Trophoblast cell (in vitro differentiated cells and primary cell): ENCODE measurements around the gene PRDM16.

Experiments used
- DNase-seq, 2 donors: peaks; one replicate each; pipeline ENCODE4 v3.0.0-alpha.2; 2016
- H2AFZ ChIP-seq: 2 replicates; pipeline ENCODE4 v1.6.1; 2013; ENCODE audit warnings: low read length, moderate library complexity, mild to moderate bottlenecking; ENCODE audit not compliant: insufficient read depth, poor library complexity
- H2AK5ac ChIP-seq: 2 replicates; pipeline ENCODE4 v1.6.1; 2013; ENCODE audit warnings: mild to moderate bottlenecking, low read length
- H2BK120ac ChIP-seq: 2 replicates; pipeline ENCODE4 v1.6.1; 2013; ENCODE audit warnings: low read length, mild to moderate bottlenecking, moderate library complexity; ENCODE audit not compliant: insufficient read depth, poor library complexity
- H2BK12ac ChIP-seq: 2 replicates; pipeline ENCODE4 v1.6.1; 2013; ENCODE audit warnings: mild to moderate bottlenecking, low read length, moderate library complexity
- H2BK5ac ChIP-seq: 2 replicates; pipeline ENCODE4 v1.6.1; 2013; ENCODE audit warnings: low read length, low read depth, moderate library complexity, mild to moderate bottlenecking; ENCODE audit not compliant: poor library complexity
- H3K14ac ChIP-seq: 2 replicates; pipeline ENCODE4 v1.6.1; 2013; ENCODE audit warnings: mild to moderate bottlenecking, low read length
- H3K18ac ChIP-seq: 2 replicates; pipeline ENCODE4 v1.6.1; 2013; ENCODE audit warnings: mild to moderate bottlenecking, low read length
- H3K23ac ChIP-seq: 2 replicates; pipeline ENCODE4 v1.6.1; 2013; ENCODE audit warnings: low read length
- H3K27ac ChIP-seq: 2 replicates; pipeline ENCODE4 v1.5.1; 2013; ENCODE audit warnings: low read depth, mild to moderate bottlenecking, inconsistent platforms, low read length, moderate library complexity
- H3K27me3 ChIP-seq: 2 replicates; pipeline ENCODE4 v1.6.1; 2013; ENCODE audit warnings: inconsistent platforms, mild to moderate bottlenecking, low read length, moderate library complexity; ENCODE audit not compliant: insufficient read depth
- H3K36me3 ChIP-seq, 2 experiments: 1 replicate in 1 of 2; 2 replicates in 1 of 2; pipeline ENCODE4 v1.6.1; 2013; ENCODE audit warnings: low read length in 2 of 2, mild to moderate bottlenecking in 2 of 2, moderate library complexity in 1 of 2; ENCODE audit not compliant: insufficient read depth in 2 of 2, control insufficient read depth in 1 of 2
- H3K4ac ChIP-seq: 2 replicates; pipeline ENCODE4 v1.6.1; 2013; ENCODE audit warnings: low read depth, mild to moderate bottlenecking, low read length, moderate library complexity
- H3K4me1 ChIP-seq, 2 experiments: 1 replicate in 1 of 2; 2 replicates in 1 of 2; pipeline ENCODE4 v1.6.1; 2013; ENCODE audit warnings: low read length in 2 of 2, mild to moderate bottlenecking in 2 of 2, moderate library complexity in 1 of 2; ENCODE audit not compliant: insufficient read depth in 2 of 2, control insufficient read depth in 1 of 2
- H3K4me2 ChIP-seq: 2 replicates; pipeline ENCODE4 v1.6.1; 2013; ENCODE audit warnings: inconsistent platforms, mild to moderate bottlenecking, low read length, moderate library complexity
- H3K4me3 ChIP-seq: 2 replicates; pipeline ENCODE4 v1.5.1; 2013; ENCODE audit warnings: mild to moderate bottlenecking, low read depth, low read length, inconsistent platforms
- H3K79me1 ChIP-seq: one replicate; pipeline ENCODE4 v1.6.1; 2013; ENCODE audit warnings: low read length
- H3K79me2 ChIP-seq: 2 replicates; pipeline ENCODE4 v1.6.1; 2013; ENCODE audit warnings: low read length, mild to moderate bottlenecking; ENCODE audit not compliant: control insufficient read depth, insufficient read depth, poor library complexity
- H3K9ac ChIP-seq: 2 replicates; pipeline ENCODE4 v1.6.1; 2013; ENCODE audit warnings: mild to moderate bottlenecking, low read length
- H3K9me3 ChIP-seq: 2 replicates; pipeline ENCODE4 v1.6.1; 2013; ENCODE audit warnings: low read depth, mild to moderate bottlenecking, control low read depth, inconsistent platforms, low read length; ENCODE audit not compliant: insufficient read depth
- H4K12ac ChIP-seq: 2 replicates; pipeline ENCODE4 v1.6.1; 2013; ENCODE audit warnings: low read depth, mild to moderate bottlenecking, low read length, moderate library complexity
- H4K8ac ChIP-seq: 2 replicates; pipeline ENCODE4 v1.6.1; 2013; ENCODE audit warnings: low read depth, mild to moderate bottlenecking, low read length, moderate library complexity
- H4K91ac ChIP-seq: one replicate; pipeline ENCODE4 v1.6.1; 2013; ENCODE audit warnings: low read depth, mild to moderate bottlenecking, low read length, moderate library complexity
- WGBS: extraction: QIAGEN DNeasy Blood & Tissue Kit; methylation state at CpG from one replicate; pipeline ENCODE4 v1.1.7; 2013; ENCODE audit warnings: missing lambda C conversion rate; ENCODE audit not compliant: insufficient read length, insufficient coverage; ENCODE audit errors: extremely low coverage; 5-methylcytosine and 5-hydroxymethylcytosine counted together

The PRDM16 gene

DNA sequence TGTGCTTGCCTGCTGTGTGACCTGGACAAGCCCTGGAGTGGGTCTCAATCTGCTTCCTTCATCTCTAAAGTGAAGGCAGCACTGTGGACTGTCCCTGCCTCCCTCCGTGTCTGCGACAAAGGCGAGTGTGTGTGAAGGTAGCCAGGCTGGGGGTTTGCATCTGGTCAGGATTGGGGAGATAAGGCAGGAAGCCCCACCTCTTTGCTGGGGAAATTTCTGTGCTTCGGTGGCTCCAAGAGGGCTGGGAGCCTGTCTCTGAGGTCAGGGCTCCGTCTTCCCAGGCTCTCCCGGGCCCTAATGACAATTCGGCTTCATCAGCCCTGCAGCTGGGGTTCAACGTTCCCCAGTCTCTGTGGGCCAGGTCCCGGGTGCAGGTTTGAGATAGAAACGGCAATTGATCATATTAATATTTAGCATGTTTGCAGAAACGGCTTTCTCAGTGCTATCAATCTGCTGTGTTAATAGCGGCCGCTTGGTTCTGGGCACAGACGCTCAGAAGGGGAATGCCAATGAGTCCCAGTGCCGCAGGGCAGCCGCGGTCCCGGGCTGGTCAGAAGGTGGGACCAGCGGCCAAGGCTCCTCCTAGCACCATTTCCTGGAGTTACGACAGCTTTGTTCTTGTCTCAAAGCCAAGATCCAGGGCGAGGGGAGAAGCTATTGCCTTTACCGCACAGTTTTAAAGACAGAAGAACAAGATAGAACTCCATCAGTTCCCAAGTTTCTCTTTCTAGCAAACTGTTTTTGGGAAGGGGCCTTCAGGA is 105.7 kb downstream of the PRDM16 start:
- H3K36me3 ChIP-seq, result no peaks in the 10 kb centered on the region
- no peak overlapping the region for H2AFZ ChIP-seq
- H2AK5ac ChIP-seq, result no peak overlapping the region
- H3K79me1 ChIP-seq, result no peaks in the 10 kb centered on the region
- H3K4me3 ChIP-seq, result no peak overlapping the region
- no peaks in the 10 kb centered on the region for H3K27me3 ChIP-seq
- no peak overlapping the region for H2BK120ac ChIP-seq
- no peak overlapping the region for H2BK5ac ChIP-seq
- no peak overlapping the region for H4K8ac ChIP-seq
- H3K4me2 ChIP-seq, result no peak overlapping the region
- no peak overlapping the region for H3K27ac ChIP-seq
- DNase-seq, result peak in 1 of 2 donors; percentile 13
- no peaks in the 10 kb centered on the region for H3K79me2 ChIP-seq
- no peaks in the 10 kb centered on the region for H3K9me3 ChIP-seq
- no peak overlapping the region for H3K23ac ChIP-seq
- H3K9ac ChIP-seq, result no peak overlapping the region
- no peak overlapping the region for H3K14ac ChIP-seq
- no peaks in the 10 kb centered on the region for H3K4me1 ChIP-seq
- H3K4ac ChIP-seq, result no peak overlapping the region
- no peak overlapping the region for H4K91ac ChIP-seq
- no peak overlapping the region for H4K12ac ChIP-seq
- WGBS, result no CpG with 5 or more reads among the region's 22 CpGs
- H3K18ac ChIP-seq, result no peak overlapping the region
- no peak overlapping the region for H2BK12ac ChIP-seq

DNA sequence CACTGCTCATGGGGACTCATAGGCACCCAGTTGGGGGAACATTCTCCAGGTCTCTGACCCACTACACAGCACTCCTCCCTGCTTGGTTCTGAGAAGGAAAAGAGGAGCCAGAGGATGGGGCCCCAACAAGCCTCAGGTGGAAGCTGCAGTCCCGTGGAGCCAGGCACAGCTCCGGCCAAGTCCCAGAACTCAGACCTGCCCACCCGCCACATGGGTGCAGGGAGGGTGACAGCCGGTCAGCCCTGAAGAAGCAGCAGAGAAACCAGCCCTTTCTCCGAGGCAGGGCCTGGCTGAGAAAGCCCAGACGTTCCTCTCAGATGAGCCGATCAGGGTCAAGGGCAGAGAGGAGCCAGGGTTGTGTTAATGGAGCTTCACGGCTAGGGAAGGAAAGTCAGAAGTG is 106.5 kb downstream of the PRDM16 start:
- Histone ChIP-seq H3K36me3 (no peaks in the 10 kb centered on the region), H3K4me1 (no peaks in the 10 kb centered on the region), H4K91ac (no peak overlapping the region), H3K4ac (no peak overlapping the region), H3K4me2 (no peak overlapping the region), H2AK5ac (no peak overlapping the region), H3K14ac (no peak overlapping the region), H2BK12ac (no peak overlapping the region), H3K4me3 (no peak overlapping the region), H4K8ac (no peak overlapping the region), H3K27me3 (no peaks in the 10 kb centered on the region), H3K23ac (no peak overlapping the region), H3K18ac (no peak overlapping the region), H3K27ac (no peak overlapping the region), H3K79me1 (no peaks in the 10 kb centered on the region), H2BK5ac (no peak overlapping the region), H3K9ac (no peak overlapping the region), H2BK120ac (no peak overlapping the region), H3K79me2 (no peaks in the 10 kb centered on the region), H4K12ac (no peak overlapping the region), H3K9me3 (no peaks in the 10 kb centered on the region), H2AFZ (peak overlapping the region; percentile 10)
- WGBS, result no CpG with 5 or more reads among the region's 8 CpGs
- no peak for DNase-seq

- H3K14ac ChIP-seq, result no peak overlapping the region
- no peak overlapping the region for H2BK5ac ChIP-seq
- H3K27ac ChIP-seq, result no peak overlapping the region
- H3K79me2 ChIP-seq, result no peaks in the 10 kb centered on the region
- no peak overlapping the region for H3K4ac ChIP-seq
- H2BK120ac ChIP-seq, result no peak overlapping the region
- H3K4me2 ChIP-seq, result no peak overlapping the region
- no peaks in the 10 kb centered on the region for H3K27me3 ChIP-seq
- no peak overlapping the region for H4K91ac ChIP-seq
- peaks cover 4% of the 10 kb centered on the region for H3K9me3 ChIP-seq
- H3K4me1 ChIP-seq, result no peaks in the 10 kb centered on the region
- H2AFZ ChIP-seq, result no peak overlapping the region
- DNase-seq, result no peak
- H3K79me1 ChIP-seq, result no peaks in the 10 kb centered on the region
- no peak overlapping the region for H3K9ac ChIP-seq
- H3K36me3 ChIP-seq, result no peaks in the 10 kb centered on the region
- H2BK12ac ChIP-seq, result no peak overlapping the region
- no peak overlapping the region for H2AK5ac ChIP-seq
- H4K12ac ChIP-seq, result no peak overlapping the region
- H3K18ac ChIP-seq, result no peak overlapping the region
- H4K8ac ChIP-seq, result no peak overlapping the region
- H3K23ac ChIP-seq, result no peak overlapping the region
- no peak overlapping the region for H3K4me3 ChIP-seq
Measured at GRCh38 chr1:3176028-3176427, 107.0 kb downstream of the PRDM16 start.

- Histone ChIP-seq H4K12ac (no peak overlapping the region), H4K91ac (no peak overlapping the region), H2AFZ (no peak overlapping the region), H3K18ac (no peak overlapping the region), H3K27me3 (no peaks in the 10 kb centered on the region), H3K4me3 (no peak overlapping the region), H3K4ac (no peak overlapping the region), H3K23ac (no peak overlapping the region), H2BK12ac (no peak overlapping the region), H3K27ac (no peak overlapping the region), H4K8ac (no peak overlapping the region), H2AK5ac (no peak overlapping the region), H3K36me3 (no peaks in the 10 kb centered on the region), H3K79me1 (no peaks in the 10 kb centered on the region), H3K4me1 (no peaks in the 10 kb centered on the region), H3K9me3 (peaks cover 12% of the 10 kb centered on the region), H3K14ac (no peak overlapping the region), H3K4me2 (no peak overlapping the region), H2BK5ac (no peak overlapping the region), H3K79me2 (no peaks in the 10 kb centered on the region), H3K9ac (no peak overlapping the region), H2BK120ac (no peak overlapping the region)
- no peak for DNase-seq
- WGBS, result 99% methylated on average over 2 of the region's 2 CpGs
Measured at GRCh38 chr1:3176820-3177219, 107.8 kb downstream of the PRDM16 start.
